K562 (cell line): ENCODE data around the gene MMEL1. TPM values are rescaled to one million over a fixed set of nuclear protein-coding genes. Genes with fewer than 3 reads are reported as not detected.

ENCODE experiments used
- DDX20 ChIP-seq: fragments of 450-650 bp; IDR thresholded peaks from 2 replicates; pipeline ENCODE4 v1.6.1; 2016; ENCODE audit warnings: missing genetic modification characterization, low read depth, mild to moderate bottlenecking, missing compliant biosample characterization, moderate library complexity
- ETV5 ChIP-seq: sonication (generic); formaldehyde crosslinking; IDR thresholded peaks from 2 replicates; pipeline ENCODE4 v1.4.0; 2020; ENCODE audit warnings: low read depth, mild to moderate bottlenecking, missing genetic modification reagents
- FOXP4 ChIP-seq: sonication (generic); formaldehyde crosslinking; IDR thresholded peaks from 2 replicates; pipeline ENCODE4 v1.8.0; 2022; ENCODE audit warnings: mild to moderate bottlenecking, missing genetic modification reagents, borderline replicate concordance
- GTF2B ChIP-seq: IDR thresholded peaks from 2 replicates; pipeline ENCODE4 v1.6.1; 2011; ENCODE audit not compliant: insufficient read length; ENCODE audit errors: extremely low read depth
- HIVEP1 ChIP-seq: fragments of 250-450 bp; sonication (Bioruptor Pico); IDR thresholded peaks from 2 replicates; pipeline ENCODE4 v1.4.0; 2020; ENCODE audit warnings: mild to moderate bottlenecking
- KDM1A ChIP-seq, 2 experiments: fragments of 450-650 bp; IDR thresholded peaks; 2 replicates each; pipeline ENCODE4 v1.6.1; 2016; ENCODE audit warnings: mild to moderate bottlenecking in 2 of 2
- LARP7 ChIP-seq: fragments of 450-650 bp; IDR thresholded peaks from 2 replicates; pipeline ENCODE4 v1.6.1; 2016
- PREB ChIP-seq: sonication (generic); formaldehyde crosslinking; IDR thresholded peaks from 2 replicates; pipeline ENCODE4 v1.8.1; 2023; ENCODE audit warnings: mild to moderate bottlenecking, missing genetic modification reagents
- SMAD3 ChIP-seq: fragments of 450-650 bp; formaldehyde crosslinking; conservative IDR thresholded peaks from 2 replicates; pipeline ENCODE4 v1.4.0; 2020; ENCODE audit warnings: mild to moderate bottlenecking
- TCF7 ChIP-seq: sonication (generic); IDR thresholded peaks from 2 replicates; pipeline ENCODE4 v1.6.1; 2016; ENCODE audit warnings: antibody characterized with exemption, borderline replicate concordance
- polyA plus RNA-seq, 8 experiments: library from polyadenylated mRNA; depleted of rRNA in 4 of 8; stranded (reverse) in 5 of 8; unstranded in 3 of 8; fragments of >200 nt; fragmentation: Nextera tagmentation in 2 of 8; fragmentation: Illumina TruSeq in 1 of 8; extraction: Ambion mirVana in 2 of 8; extraction: Trizol in 1 of 8; gene quantifications; 2 replicates each; pipeline versions ENCODE4 v1.2.1 to v1.2.3, GENCODE V29; 2011 to 2014; ENCODE audit warnings: inconsistent platforms in 1 of 8, missing spikeins in 1 of 8
- total RNA-seq, 7 experiments: library from RNA; depleted of rRNA in 6 of 7; stranded (reverse); fragments of >200 nt in 6 of 7; fragmentation: Illumina TruSeq in 2 of 7; extraction: Trizol in 2 of 7; gene quantifications; 2 replicates each; pipeline versions ENCODE4 v1.2.1 to v1.2.3, GENCODE V29; 2011 to 2021; ENCODE audit warnings: low replicate concordance in 1 of 7
- TF ChIP-seq, protein P1 (sequence below), 2 experiments: fragments of 450-650 bp in 1 of 2; IDR thresholded peaks; 2 replicates each; pipeline ENCODE4 v1.6.1; 2011 to 2017; ENCODE audit warnings: low read depth in 2 of 2, antibody characterized with exemption in 1 of 2, borderline replicate concordance in 1 of 2, low read length in 1 of 2, mild to moderate bottlenecking in 1 of 2, mixed read lengths in 1 of 2; ENCODE audit not compliant: control insufficient read depth in 1 of 2

The MMEL1 gene
- total and polyA plus RNA-seq, 9 of the 15 experiments (the other 6 are each of a cell fraction or from before 2014, with no cell fraction given), result not detected

- TF ChIP-seq, protein P1, sequence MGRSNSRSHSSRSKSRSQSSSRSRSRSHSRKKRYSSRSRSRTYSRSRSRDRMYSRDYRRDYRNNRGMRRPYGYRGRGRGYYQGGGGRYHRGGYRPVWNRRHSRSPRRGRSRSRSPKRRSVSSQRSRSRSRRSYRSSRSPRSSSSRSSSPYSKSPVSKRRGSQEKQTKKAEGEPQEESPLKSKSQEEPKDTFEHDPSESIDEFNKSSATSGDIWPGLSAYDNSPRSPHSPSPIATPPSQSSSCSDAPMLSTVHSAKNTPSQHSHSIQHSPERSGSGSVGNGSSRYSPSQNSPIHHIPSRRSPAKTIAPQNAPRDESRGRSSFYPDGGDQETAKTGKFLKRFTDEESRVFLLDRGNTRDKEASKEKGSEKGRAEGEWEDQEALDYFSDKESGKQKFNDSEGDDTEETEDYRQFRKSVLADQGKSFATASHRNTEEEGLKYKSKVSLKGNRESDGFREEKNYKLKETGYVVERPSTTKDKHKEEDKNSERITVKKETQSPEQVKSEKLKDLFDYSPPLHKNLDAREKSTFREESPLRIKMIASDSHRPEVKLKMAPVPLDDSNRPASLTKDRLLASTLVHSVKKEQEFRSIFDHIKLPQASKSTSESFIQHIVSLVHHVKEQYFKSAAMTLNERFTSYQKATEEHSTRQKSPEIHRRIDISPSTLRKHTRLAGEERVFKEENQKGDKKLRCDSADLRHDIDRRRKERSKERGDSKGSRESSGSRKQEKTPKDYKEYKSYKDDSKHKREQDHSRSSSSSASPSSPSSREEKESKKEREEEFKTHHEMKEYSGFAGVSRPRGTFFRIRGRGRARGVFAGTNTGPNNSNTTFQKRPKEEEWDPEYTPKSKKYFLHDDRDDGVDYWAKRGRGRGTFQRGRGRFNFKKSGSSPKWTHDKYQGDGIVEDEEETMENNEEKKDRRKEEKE (IDR thresholded peaks at IDR 0.05; ENCODE audit: borderline replicate concordance in 1 of 2, control insufficient read depth in 1 of 2, low read depth in 2 of 2, low read length in 1 of 2), result no peak
- TF ChIP-seq PREB (no peak), TCF7 (no peak), FOXP4 (CRISPR knock-in tag) (no peak), HIVEP1 (no peak), ETV5 (CRISPR knock-in tag) (no peak), SMAD3 (no peak), DDX20 (tag) (no peak), GTF2B (no peak), KDM1A (IDR thresholded peaks at IDR 0.05) (no peak), LARP7 (no peak)
These were observed 27.1 kb downstream of the MMEL1 start (continued) for GRCh38 chr1:2605509-2606395.
